Urinary bladder (tissue), 4 donors: ENCODE results near the gene GALNTL6. TPM values are rescaled to one million over a fixed set of nuclear protein-coding genes. Genes with fewer than 3 reads are reported as not detected.
"Not testable (repeated sequence)": the region's sequence is repeated elsewhere in the genome, so short reads cannot be mapped to it uniquely, and the experiment has no call there.

Source experiments
- DNase-seq: peaks from one replicate; pipeline ENCODE4 v3.0.0-alpha.2; 2015; ENCODE audit errors: extremely low spot score
- H3K27ac ChIP-seq: one replicate; pipeline ENCODE4 v1.5.1; 2013; ENCODE audit warnings: low read depth, mild to moderate bottlenecking, moderate library complexity
- H3K36me3 ChIP-seq: one replicate; pipeline ENCODE4 v1.6.1; 2013; ENCODE audit warnings: mild to moderate bottlenecking, moderate library complexity; ENCODE audit not compliant: insufficient read depth
- H3K4me1 ChIP-seq: one replicate; pipeline ENCODE4 v1.6.1; 2013; ENCODE audit warnings: mild to moderate bottlenecking, moderate library complexity; ENCODE audit not compliant: insufficient read depth
- H3K4me3 ChIP-seq: one replicate; pipeline ENCODE4 v1.5.1; 2013; ENCODE audit warnings: low read depth, low read length
- WGBS: extraction: QIAGEN DNeasy Blood & Tissue Kit; methylation state at CpG from one replicate; pipeline ENCODE4 v1.1.7; 2013; 5-methylcytosine and 5-hydroxymethylcytosine counted together
- polyA plus RNA-seq: library from polyadenylated mRNA; stranded (reverse); fragments of 200-250 nt; gene quantifications from one replicate; pipeline ENCODE4 v1.2.3, GENCODE V29; 2013
- total RNA-seq: library from RNA; depleted of rRNA; stranded (reverse); fragments of >200 nt; gene quantifications from one replicate; pipeline ENCODE4 v1.2.3, GENCODE V29; 2014
- donor health status: healthy with polysubstance abuse.
- donor health status: healthy.

The GALNTL6 gene
- total and polyA plus RNA-seq, 2 donors, result 0.57 to 1.5 TPM

DNA sequence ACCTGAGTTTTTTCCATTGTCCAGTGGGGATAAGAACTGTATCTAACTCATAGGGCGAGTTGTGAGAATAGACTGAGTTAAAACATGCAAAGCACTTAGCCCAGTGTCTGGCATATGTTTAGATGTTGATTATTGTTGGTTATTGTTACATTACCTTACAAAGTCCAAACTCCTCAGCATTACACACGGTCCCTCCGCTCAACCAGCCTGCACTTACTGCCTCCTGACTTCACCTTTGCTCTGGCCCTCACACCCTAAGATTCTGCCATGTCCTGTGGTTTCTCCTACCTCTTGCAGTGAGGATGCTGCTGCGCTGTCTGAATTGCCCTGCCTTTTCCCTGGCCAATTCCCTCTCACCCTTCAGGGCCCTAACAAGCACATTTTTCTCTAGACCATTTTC, 1053.2 kb downstream of the GALNTL6 start:
- no peak for DNase-seq
- Histone ChIP-seq H3K4me1 (no peaks in the 10 kb centered on the region), H3K27ac (no peak overlapping the region), H3K36me3 (no peaks in the 10 kb centered on the region), H3K4me3 (no peak overlapping the region)
- 89% methylated on average over 4 of the region's 4 CpGs for WGBS

- Histone ChIP-seq H3K36me3 (no peaks in the 10 kb centered on the region), H3K4me1 (no peaks in the 10 kb centered on the region), H3K27ac (no peak overlapping the region), H3K4me3 (no peak overlapping the region)
- 57% methylated on average over 2 of the region's 2 CpGs for WGBS
- DNase-seq, result no peak
Observed at GRCh38 chr4:172867835-172868234, 1054.6 kb downstream of the GALNTL6 start.

DNA sequence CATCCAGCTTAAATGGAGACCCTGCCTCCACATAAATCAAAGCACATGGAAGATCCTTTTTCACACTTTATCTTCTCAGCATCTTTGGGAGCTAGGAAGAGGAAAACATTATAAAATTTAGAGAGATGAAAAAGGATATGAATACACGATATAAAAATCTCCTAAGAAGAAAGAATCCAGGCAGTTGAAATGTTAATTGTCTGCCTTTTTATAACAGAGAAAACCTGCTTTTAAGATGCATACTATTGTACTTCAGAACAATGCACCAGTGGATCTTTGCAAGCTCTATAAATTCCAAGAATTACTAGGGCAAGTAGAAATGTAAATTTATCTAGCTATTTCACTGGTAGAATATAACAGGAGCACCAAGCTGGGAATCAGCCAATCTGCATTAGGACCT, 1055.1 kb downstream of the GALNTL6 start:
- H3K4me1 ChIP-seq, result no peaks in the 10 kb centered on the region
- H3K27ac ChIP-seq, result no peak overlapping the region
- WGBS, result 31% methylated on average over 1 of the region's 1 CpG
- DNase-seq, result no peak
- H3K36me3 ChIP-seq, result no peaks in the 10 kb centered on the region
- H3K4me3 ChIP-seq, result no peak overlapping the region

GRCh38 chr4:172869621-172870268, 1056.5 kb downstream of the GALNTL6 start:
- WGBS, result 92% methylated on average over 1 of the region's 1 CpG
- Histone ChIP-seq H3K4me1 (no peaks in the 10 kb centered on the region), H3K4me3 (no peak overlapping the region), H3K27ac (no peak overlapping the region), H3K36me3 (no peaks in the 10 kb centered on the region)
- no peak for DNase-seq

DNA sequence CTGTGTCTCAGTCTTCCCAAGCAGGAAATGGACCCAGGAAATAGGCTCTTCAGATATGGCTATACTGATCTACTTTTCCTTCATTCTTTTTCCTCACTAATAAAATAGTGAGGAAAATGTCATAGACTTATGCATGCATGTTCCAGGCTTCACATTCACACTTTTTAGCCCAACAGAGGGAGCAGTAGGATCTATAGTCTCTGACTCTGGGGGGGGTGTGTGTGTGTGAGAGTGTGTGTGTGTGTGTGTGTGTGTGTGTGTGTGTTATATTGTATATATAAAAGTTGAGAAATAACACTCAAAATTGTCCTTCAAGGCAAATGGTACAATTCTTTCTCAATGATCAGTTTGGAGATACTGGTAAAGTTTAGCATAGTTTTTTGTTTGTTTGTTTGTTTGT, 1058.2 kb downstream of the GALNTL6 start:
- no peak for DNase-seq
- Histone ChIP-seq H3K4me1 (no peaks in the 10 kb centered on the region), H3K27ac (no peak overlapping the region), H3K36me3 (no peaks in the 10 kb centered on the region), H3K4me3 (no peak overlapping the region)

DNA sequence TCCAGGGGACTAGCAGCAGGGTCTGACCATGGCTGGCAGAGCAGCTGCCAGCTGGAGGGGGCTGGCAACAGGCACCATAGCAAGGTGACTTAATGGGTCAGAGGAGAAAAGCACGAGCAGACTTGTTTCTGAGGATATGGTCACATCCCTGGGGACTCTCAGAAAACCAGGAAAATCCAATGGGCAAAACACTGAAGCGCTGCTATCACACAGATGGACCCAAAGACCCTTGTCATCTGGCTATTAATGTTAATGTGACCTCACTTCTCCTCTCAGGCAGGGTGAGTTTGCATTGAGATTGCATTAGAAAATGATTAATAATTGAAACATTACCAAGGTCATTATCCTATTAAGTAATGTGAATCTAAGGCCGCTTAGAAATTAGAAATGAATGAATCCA, 1061.7 kb downstream of the GALNTL6 start:
- Histone ChIP-seq H3K36me3 (no peaks in the 10 kb centered on the region), H3K4me1 (no peaks in the 10 kb centered on the region), H3K4me3 (no peak overlapping the region), H3K27ac (no peak overlapping the region)
- 95% methylated on average over 3 of the region's 3 CpGs for WGBS
- no peak for DNase-seq

DNA sequence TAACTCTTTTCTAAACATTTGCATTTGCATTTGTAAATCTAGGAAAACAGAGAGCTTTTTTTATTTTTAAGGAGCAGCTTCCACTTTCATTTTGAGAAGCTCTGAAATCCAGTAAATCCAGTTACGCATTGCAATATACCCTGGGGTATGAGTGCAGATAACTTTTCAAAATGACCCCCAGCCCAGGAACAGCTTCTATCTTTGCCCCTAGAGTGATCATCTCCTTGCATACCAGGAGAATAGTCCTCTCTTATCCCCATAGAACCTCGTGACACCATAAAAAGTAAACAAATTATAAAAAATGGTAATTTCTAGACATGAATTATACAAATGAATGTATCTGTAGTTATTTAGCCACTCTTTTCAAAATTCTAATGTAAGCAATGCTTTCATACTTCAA, 1063.2 kb downstream of the GALNTL6 start:
- DNase-seq, result no peak
- Histone ChIP-seq H3K36me3 (no peaks in the 10 kb centered on the region), H3K27ac (no peak overlapping the region), H3K4me1 (no peaks in the 10 kb centered on the region), H3K4me3 (no peak overlapping the region)
- WGBS, result 18% methylated on average over 2 of the region's 2 CpGs

GRCh38 chr4:172881645-172882044, 1068.4 kb downstream of the GALNTL6 start:
- 88% methylated on average over 6 of the region's 6 CpGs for WGBS
- no peak overlapping the region for H3K4me3 ChIP-seq
- DNase-seq, result no peak
- H3K27ac ChIP-seq, result no peak overlapping the region
- no peaks in the 10 kb centered on the region for H3K36me3 ChIP-seq
- no peaks in the 10 kb centered on the region for H3K4me1 ChIP-seq

DNA sequence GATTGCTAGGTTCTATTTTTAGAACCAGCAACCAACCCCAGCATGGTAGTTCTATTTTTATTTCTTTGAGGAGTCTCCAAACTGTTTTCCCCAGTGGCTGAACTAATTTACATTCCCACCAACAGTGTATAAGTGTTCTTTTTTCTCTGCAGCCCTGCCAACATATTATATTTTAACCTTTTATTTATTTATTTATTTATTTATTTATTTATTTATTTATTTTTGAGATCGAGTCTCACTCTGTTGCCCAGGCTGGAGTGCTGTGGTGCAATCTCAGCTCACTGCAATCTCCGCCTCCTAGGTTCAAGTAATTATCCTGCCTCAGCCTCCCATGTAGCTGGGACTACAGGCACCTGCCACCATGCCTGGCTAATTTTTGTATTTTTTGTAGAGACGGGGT, 1074.2 kb downstream of the GALNTL6 start:
- WGBS, result 96% methylated on average over 3 of the region's 3 CpGs

DNA sequence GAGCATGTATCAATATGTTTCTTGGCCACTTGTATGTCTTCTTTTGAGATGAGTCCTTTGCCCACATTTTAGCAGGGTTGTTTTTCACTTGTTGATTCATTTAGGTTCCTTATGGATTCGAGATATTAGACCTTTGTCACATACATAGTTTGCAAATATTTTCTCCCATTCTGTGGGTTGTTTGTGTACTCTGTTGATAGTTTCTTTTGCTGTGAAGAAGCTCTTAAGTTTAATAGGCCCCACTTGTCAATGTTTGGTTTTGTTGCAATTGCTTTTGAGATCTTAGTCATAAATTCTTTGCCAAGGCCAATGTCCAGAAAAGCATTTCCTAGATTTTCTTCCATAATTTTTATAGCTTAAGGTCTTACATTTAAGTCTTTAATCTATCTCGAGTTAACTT, 1074.8 kb downstream of the GALNTL6 start:
- Histone ChIP-seq H3K4me3 (no peak overlapping the region), H3K4me1 (no peaks in the 10 kb centered on the region), H3K27ac (no peak overlapping the region), H3K36me3 (no peaks in the 10 kb centered on the region)
- DNase-seq, result no peak
- 72% methylated on average over 2 of the region's 2 CpGs for WGBS

More for the DNA sequence above, 1074.2 kb downstream of the GALNTL6 start:
- not testable (repeated sequence) for H3K4me1 ChIP-seq, DNase-seq, H3K27ac ChIP-seq, H3K4me3 ChIP-seq, H3K36me3 ChIP-seq

DNA sequence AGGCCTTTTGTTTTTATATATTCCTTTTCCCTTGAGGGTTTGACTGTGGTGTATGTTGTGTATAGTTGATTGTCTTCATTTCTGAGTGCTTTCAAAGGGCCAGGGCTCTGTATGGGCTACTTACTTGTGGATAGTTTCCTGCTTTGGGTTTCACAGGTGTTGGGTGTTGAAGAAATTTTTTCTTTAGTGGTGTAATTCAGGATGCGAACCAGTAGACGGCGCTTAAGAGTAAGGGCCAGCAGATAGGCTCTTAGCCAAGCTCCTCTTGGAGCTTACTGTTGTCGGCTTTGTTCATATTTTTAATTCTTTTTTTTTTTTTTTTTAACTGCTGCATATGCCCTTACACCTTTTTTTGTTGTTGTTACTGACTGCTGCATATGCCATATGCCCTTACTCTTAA, 1079.1 kb downstream of the GALNTL6 start:
- Histone ChIP-seq H3K4me1 (no peaks in the 10 kb centered on the region), H3K4me3 (no peak overlapping the region), H3K27ac (no peak overlapping the region), H3K36me3 (no peaks in the 10 kb centered on the region)
- 32% methylated on average over 4 of the region's 4 CpGs for WGBS
- DNase-seq, result no peak

- WGBS, result 92% methylated on average over 3 of the region's 3 CpGs
- Histone ChIP-seq H3K4me3 (no peak overlapping the region), H3K36me3 (no peaks in the 10 kb centered on the region), H3K4me1 (no peaks in the 10 kb centered on the region), H3K27ac (no peak overlapping the region)
- no peak for DNase-seq
Observed at GRCh38 chr4:172895699-172896098, 1082.5 kb downstream of the GALNTL6 start.

GRCh38 chr4:172897046-172897445, 1083.8 kb downstream of the GALNTL6 start:
- DNase-seq, result no peak
- WGBS, result 86% methylated on average over 3 of the region's 3 CpGs

DNA sequence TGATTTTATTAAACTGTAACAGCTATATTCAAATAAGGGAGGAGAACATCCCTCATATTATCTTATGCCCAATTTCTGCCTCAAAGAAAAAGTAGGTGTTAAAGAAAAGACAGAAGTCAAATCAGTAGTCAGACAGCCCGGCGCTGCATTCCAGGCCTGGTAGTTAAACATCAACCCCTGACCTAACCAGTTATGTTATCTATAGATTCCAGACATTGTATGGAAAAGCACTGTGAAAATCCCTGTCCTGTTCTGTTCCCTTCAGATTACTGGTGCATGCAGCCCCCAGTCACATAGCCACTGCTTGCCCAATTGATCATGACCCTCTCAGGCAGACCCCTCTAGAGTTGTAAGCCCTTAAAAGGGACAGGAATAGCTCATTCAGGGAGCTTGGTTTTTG, 1085.5 kb downstream of the GALNTL6 start:
- DNase-seq, result no peak
- Histone ChIP-seq H3K36me3 (no peaks in the 10 kb centered on the region), H3K27ac (no peak overlapping the region), H3K4me3 (no peak overlapping the region), H3K4me1 (no peaks in the 10 kb centered on the region)
- 81% methylated on average over 2 of the region's 2 CpGs for WGBS

More at GRCh38 chr4:172897046-172897445, 1083.8 kb downstream of the GALNTL6 start:
- Histone ChIP-seq H3K4me3 (no peak overlapping the region), H3K36me3 (no peaks in the 10 kb centered on the region), H3K4me1 (no peaks in the 10 kb centered on the region), H3K27ac (no peak overlapping the region)

DNA sequence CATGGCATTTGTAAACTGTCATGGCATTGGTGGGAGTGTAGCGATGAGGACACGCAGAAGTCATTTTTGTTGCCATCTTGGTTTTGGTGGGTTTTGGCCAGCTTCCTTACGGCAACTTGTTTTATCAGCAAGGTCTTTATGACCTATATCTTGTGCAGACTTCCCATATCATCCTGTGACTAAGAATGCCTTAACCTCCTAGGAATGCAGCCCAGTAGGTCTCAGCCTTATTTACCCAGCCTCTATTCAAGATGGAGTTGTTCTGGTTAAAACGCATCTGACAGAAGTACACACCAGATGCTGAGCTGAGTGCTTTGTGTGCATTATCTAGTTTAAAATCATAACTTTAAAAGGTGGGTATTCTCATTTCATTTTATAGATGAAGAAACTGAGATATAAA, 1086.7 kb downstream of the GALNTL6 start:
- 91% methylated on average over 4 of the region's 4 CpGs for WGBS
- Histone ChIP-seq H3K27ac (no peak overlapping the region), H3K4me1 (no peaks in the 10 kb centered on the region), H3K36me3 (no peaks in the 10 kb centered on the region), H3K4me3 (no peak overlapping the region)
- no peak for DNase-seq
